ENCODE results near the gene ITGAD.

ITGAD gene

DNA sequence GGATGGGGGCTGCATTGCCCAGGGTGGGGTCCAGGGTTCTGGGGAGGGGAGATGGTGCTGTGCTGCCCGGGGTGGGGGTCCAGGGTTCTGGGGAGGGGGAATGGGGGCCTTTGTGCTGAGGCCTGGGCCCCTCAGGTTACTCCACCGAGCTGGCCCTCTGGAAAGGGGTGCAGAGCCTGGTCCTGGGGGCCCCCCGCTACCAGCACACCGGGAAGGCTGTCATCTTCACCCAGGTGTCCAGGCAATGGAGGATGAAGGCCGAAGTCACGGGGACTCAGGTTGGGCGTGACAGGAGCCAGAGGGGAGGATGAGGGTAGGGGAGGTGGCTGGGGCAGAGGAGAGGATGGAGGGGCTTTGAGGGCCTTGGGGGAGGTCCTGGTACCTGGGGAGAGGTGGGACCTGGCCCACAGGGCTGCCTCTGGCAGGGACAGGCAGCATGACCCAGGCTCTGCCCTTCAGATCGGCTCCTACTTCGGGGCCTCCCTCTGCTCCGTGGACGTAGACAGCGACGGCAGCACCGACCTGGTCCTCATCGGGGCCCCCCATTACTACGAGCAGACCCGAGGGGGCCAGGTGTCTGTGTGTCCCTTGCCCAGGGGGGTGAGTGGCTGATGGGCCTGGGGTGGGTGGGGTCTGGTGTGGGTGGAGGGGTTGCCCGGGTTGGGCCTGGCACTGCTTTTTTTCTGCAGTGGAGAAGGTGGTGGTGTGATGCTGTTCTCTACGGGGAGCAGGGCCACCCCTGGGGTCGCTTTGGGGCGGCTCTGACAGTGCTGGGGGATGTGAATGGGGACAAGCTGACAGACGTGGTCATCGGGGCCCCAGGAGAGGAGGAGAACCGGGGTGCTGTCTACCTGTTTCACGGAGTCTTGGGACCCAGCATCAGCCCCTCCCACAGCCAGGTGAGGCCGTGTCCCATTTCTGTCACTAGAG, 30.4 kb upstream of the ITGAD start:
- H3K4ac ChIP-seq (ENCODE audit: low read length), result no peak overlapping the region
- H3K18ac ChIP-seq (ENCODE audit: low read length), result peak overlapping the region; percentile 35
- H3K9me3 ChIP-seq (replicated peaks in 1 of 2; ENCODE audit: control insufficient read depth in 2 of 2, insufficient read depth in 1 of 2, low read depth in 1 of 2, low read length in 2 of 2), result peaks cover 0 to 1% of the 10 kb centered on the region in 2 donors
- H3K4me1 ChIP-seq (ENCODE audit: control insufficient read depth in 2 of 2, insufficient read depth in 1 of 2, low read depth in 1 of 2, low read length in 2 of 2), result no peaks in the 10 kb centered on the region
- no peaks in the 10 kb centered on the region for H3K79me1 ChIP-seq (ENCODE audit: low read depth, low read length)
- H3K36me3 ChIP-seq (replicated peaks in 1 of 2; ENCODE audit: control insufficient read depth in 2 of 2, insufficient read depth in 2 of 2, low read length in 2 of 2), result no peaks in the 10 kb centered on the region
- no peak overlapping the region for H4K8ac ChIP-seq (ENCODE audit: low read depth, low read length)
- no peak overlapping the region for H3K4me2 ChIP-seq (ENCODE audit: insufficient read depth, low read length, poor library complexity, severe bottlenecking)
- H2BK12ac ChIP-seq (ENCODE audit: low read length), result no peak overlapping the region
- no peak overlapping the region for H3K9ac ChIP-seq (ENCODE audit: low read depth, low read length, poor library complexity)
- H4K91ac ChIP-seq (ENCODE audit: low read depth, low read length, poor library complexity), result no peak overlapping the region
- no CpG with 5 or more reads among the region's 26 CpGs for WGBS, 2 donors (ENCODE audit: extremely low coverage in 2 of 2, insufficient read length in 2 of 2, insufficient replicate concordance in 1 of 2)
- no peak overlapping the region for H3K4me3 ChIP-seq (ENCODE audit: low read length in 2 of 2)
- no peak overlapping the region for H2AFZ ChIP-seq (ENCODE audit: low read length)
- H2BK15ac ChIP-seq (ENCODE audit: low read length), result no peak overlapping the region
- H3K23ac ChIP-seq (ENCODE audit: low read depth, low read length, poor library complexity), result peak overlapping the region; percentile 13
- H2AK5ac ChIP-seq (ENCODE audit: low read depth, low read length), result peak overlapping the region; percentile 51
- no peak for DNase-seq (ENCODE audit: low spot score)
- no peak overlapping the region for H2BK120ac ChIP-seq (ENCODE audit: low read depth, low read length)
- H3K14ac ChIP-seq (ENCODE audit: low read length), result no peak overlapping the region
- peaks cover 0 to 5% (median 0%) of the 10 kb centered on the region in 3 experiments for H3K27me3 ChIP-seq (ENCODE audit: control insufficient read depth in 3 of 3, insufficient read depth in 3 of 3, low read depth in 1 of 3, low read length in 3 of 3)
- H2BK5ac ChIP-seq (ENCODE audit: low read length), result no peak overlapping the region
- no peak overlapping the region for H3K27ac ChIP-seq (replicated peaks; ENCODE audit: low read length)

GRCh38 chr16:31363721-31364120, 29.4 kb upstream of the ITGAD start:
- no peak overlapping the region for H3K18ac ChIP-seq (ENCODE audit: low read length)
- no peak overlapping the region for H3K4me2 ChIP-seq (ENCODE audit: insufficient read depth, low read length, poor library complexity, severe bottlenecking)
- no peaks in the 10 kb centered on the region for H3K4me1 ChIP-seq (ENCODE audit: control insufficient read depth in 2 of 2, insufficient read depth in 1 of 2, low read depth in 1 of 2, low read length in 2 of 2)
- H2AFZ ChIP-seq (ENCODE audit: low read length), result no peak overlapping the region
- WGBS, 2 donors (ENCODE audit: extremely low coverage in 2 of 2, insufficient read length in 2 of 2, insufficient replicate concordance in 1 of 2), result no CpG with 5 or more reads among the region's 8 CpGs
- H2BK12ac ChIP-seq (ENCODE audit: low read length), result no peak overlapping the region
- H3K4ac ChIP-seq (ENCODE audit: low read length), result no peak overlapping the region
- H3K4me3 ChIP-seq (ENCODE audit: low read length in 2 of 2), result no peak overlapping the region
- no peak overlapping the region for H4K91ac ChIP-seq (ENCODE audit: low read depth, low read length, poor library complexity)
- no peaks in the 10 kb centered on the region for H3K79me1 ChIP-seq (ENCODE audit: low read depth, low read length)
- no peak overlapping the region for H2BK120ac ChIP-seq (ENCODE audit: low read depth, low read length)
- H3K23ac ChIP-seq (ENCODE audit: low read depth, low read length, poor library complexity), result no peak overlapping the region
- peaks cover 0 to 5% (median 0%) of the 10 kb centered on the region in 3 experiments for H3K27me3 ChIP-seq (ENCODE audit: control insufficient read depth in 3 of 3, insufficient read depth in 3 of 3, low read depth in 1 of 3, low read length in 3 of 3)
- peak overlapping the region; percentile 66 for H2AK5ac ChIP-seq (ENCODE audit: low read depth, low read length)
- H2BK5ac ChIP-seq (ENCODE audit: low read length), result no peak overlapping the region
- no peaks in the 10 kb centered on the region for H3K36me3 ChIP-seq (replicated peaks in 1 of 2; ENCODE audit: control insufficient read depth in 2 of 2, insufficient read depth in 2 of 2, low read length in 2 of 2)
- H4K8ac ChIP-seq (ENCODE audit: low read depth, low read length), result no peak overlapping the region
- H2BK15ac ChIP-seq (ENCODE audit: low read length), result no peak overlapping the region
- H3K14ac ChIP-seq (ENCODE audit: low read length), result no peak overlapping the region
- no peak for DNase-seq (ENCODE audit: low spot score)
- H3K27ac ChIP-seq (replicated peaks; ENCODE audit: low read length), result no peak overlapping the region
- peaks cover 0 to 1% of the 10 kb centered on the region in 2 donors for H3K9me3 ChIP-seq (replicated peaks in 1 of 2; ENCODE audit: control insufficient read depth in 2 of 2, insufficient read depth in 1 of 2, low read depth in 1 of 2, low read length in 2 of 2)
- H3K9ac ChIP-seq (ENCODE audit: low read depth, low read length, poor library complexity), result no peak overlapping the region

- Histone ChIP-seq H2AK5ac (ENCODE audit: low read depth, low read length) (no peak overlapping the region), H3K4me1 (ENCODE audit: control insufficient read depth in 2 of 2, insufficient read depth in 1 of 2, low read depth in 1 of 2, low read length in 2 of 2) (no peaks in the 10 kb centered on the region), H3K23ac (ENCODE audit: low read depth, low read length, poor library complexity) (no peak overlapping the region), H3K79me1 (ENCODE audit: low read depth, low read length) (no peaks in the 10 kb centered on the region), H3K9me3 (replicated peaks in 1 of 2; ENCODE audit: control insufficient read depth in 2 of 2, insufficient read depth in 1 of 2, low read depth in 1 of 2, low read length in 2 of 2) (peaks cover 0 to 1% of the 10 kb centered on the region in 2 donors), H3K4ac (ENCODE audit: low read length) (no peak overlapping the region), H2BK12ac (ENCODE audit: low read length) (no peak overlapping the region), H2AFZ (ENCODE audit: low read length) (no peak overlapping the region), H2BK120ac (ENCODE audit: low read depth, low read length) (no peak overlapping the region), H3K4me2 (ENCODE audit: insufficient read depth, low read length, poor library complexity, severe bottlenecking) (no peak overlapping the region), H3K36me3 (replicated peaks in 1 of 2; ENCODE audit: control insufficient read depth in 2 of 2, insufficient read depth in 2 of 2, low read length in 2 of 2) (no peaks in the 10 kb centered on the region), H3K9ac (ENCODE audit: low read depth, low read length, poor library complexity) (no peak overlapping the region), H3K4me3 (ENCODE audit: low read length in 2 of 2) (no peak overlapping the region), H2BK15ac (ENCODE audit: low read length) (no peak overlapping the region), H3K27me3 (ENCODE audit: control insufficient read depth in 3 of 3, insufficient read depth in 3 of 3, low read depth in 1 of 3, low read length in 3 of 3) (peaks cover 0 to 5% (median 0%) of the 10 kb centered on the region in 3 experiments), H2BK5ac (ENCODE audit: low read length) (no peak overlapping the region), H4K8ac (ENCODE audit: low read depth, low read length) (no peak overlapping the region), H3K27ac (replicated peaks; ENCODE audit: low read length) (no peak overlapping the region), H3K14ac (ENCODE audit: low read length) (no peak overlapping the region), H4K91ac (ENCODE audit: low read depth, low read length, poor library complexity) (no peak overlapping the region), H3K18ac (ENCODE audit: low read length) (no peak overlapping the region)
- no CpG with 5 or more reads among the region's 6 CpGs for WGBS, 2 donors (ENCODE audit: extremely low coverage in 2 of 2, insufficient read length in 2 of 2, insufficient replicate concordance in 1 of 2)
- DNase-seq (ENCODE audit: low spot score), result no peak
These were observed 28.7 kb upstream of the ITGAD start for GRCh38 chr16:31364421-31364820.

- DNase-seq (ENCODE audit: low spot score), result no peak
- H3K27me3 ChIP-seq (ENCODE audit: control insufficient read depth in 3 of 3, insufficient read depth in 3 of 3, low read depth in 1 of 3, low read length in 3 of 3), result no peaks in the 10 kb centered on the region
- H2BK5ac ChIP-seq (ENCODE audit: low read length), result no peak overlapping the region
- H4K8ac ChIP-seq (ENCODE audit: low read depth, low read length), result no peak overlapping the region
- H3K23ac ChIP-seq (ENCODE audit: low read depth, low read length, poor library complexity), result no peak overlapping the region
- no peak overlapping the region for H3K27ac ChIP-seq (replicated peaks; ENCODE audit: low read length)
- H3K4ac ChIP-seq (ENCODE audit: low read length), result no peak overlapping the region
- WGBS, 2 donors (ENCODE audit: extremely low coverage in 2 of 2, insufficient read length in 2 of 2, insufficient replicate concordance in 1 of 2), result no CpG with 5 or more reads among the region's 7 CpGs
- no peaks in the 10 kb centered on the region for H3K4me1 ChIP-seq (ENCODE audit: control insufficient read depth in 2 of 2, insufficient read depth in 1 of 2, low read depth in 1 of 2, low read length in 2 of 2)
- no peak overlapping the region for H2BK120ac ChIP-seq (ENCODE audit: low read depth, low read length)
- H3K4me3 ChIP-seq (ENCODE audit: low read length in 2 of 2), result no peak overlapping the region
- H4K91ac ChIP-seq (ENCODE audit: low read depth, low read length, poor library complexity), result no peak overlapping the region
- H3K4me2 ChIP-seq (ENCODE audit: insufficient read depth, low read length, poor library complexity, severe bottlenecking), result no peak overlapping the region
- no peaks in the 10 kb centered on the region for H3K79me1 ChIP-seq (ENCODE audit: low read depth, low read length)
- H3K18ac ChIP-seq (ENCODE audit: low read length), result no peak overlapping the region
- H2BK15ac ChIP-seq (ENCODE audit: low read length), result no peak overlapping the region
- no peak overlapping the region for H2BK12ac ChIP-seq (ENCODE audit: low read length)
- H3K9ac ChIP-seq (ENCODE audit: low read depth, low read length, poor library complexity), result no peak overlapping the region
- H2AFZ ChIP-seq (ENCODE audit: low read length), result no peak overlapping the region
- H3K14ac ChIP-seq (ENCODE audit: low read length), result no peak overlapping the region
- no peak overlapping the region for H2AK5ac ChIP-seq (ENCODE audit: low read depth, low read length)
- no peaks in the 10 kb centered on the region for H3K36me3 ChIP-seq (replicated peaks in 1 of 2; ENCODE audit: control insufficient read depth in 2 of 2, insufficient read depth in 2 of 2, low read length in 2 of 2)
- H3K9me3 ChIP-seq (replicated peaks in 1 of 2; ENCODE audit: control insufficient read depth in 2 of 2, insufficient read depth in 1 of 2, low read depth in 1 of 2, low read length in 2 of 2), result peaks cover 0 to 3% of the 10 kb centered on the region in 2 donors
These were observed 27.8 kb upstream of the ITGAD start for GRCh38 chr16:31365131-31365865.

Data from neuronal stem cell (in vitro differentiated cells).